Activated naive CD8-positive, alpha-beta T cell (primary cell): ENCODE data around the gene SPRED2.

Experiments used
- H3K27ac Mint-ChIP-seq: one replicate; pipeline ENCODE4 v1.8.0; 2021; ENCODE audit warnings: mixed read lengths
- H3K27me3 Mint-ChIP-seq: one replicate; pipeline ENCODE4 v1.8.0; 2021; ENCODE audit warnings: mixed read lengths
- H3K36me3 Mint-ChIP-seq: one replicate; pipeline ENCODE4 v1.8.0; 2021; ENCODE audit warnings: mixed read lengths
- H3K4me1 Mint-ChIP-seq: one replicate; pipeline ENCODE4 v1.8.0; 2021; ENCODE audit warnings: low read depth, mixed read lengths
- H3K4me3 Mint-ChIP-seq: one replicate; pipeline ENCODE4 v1.8.0; 2021; ENCODE audit warnings: mild to moderate bottlenecking, mixed read lengths
- H3K9me3 Mint-ChIP-seq: one replicate; pipeline ENCODE4 v1.8.0; 2021; ENCODE audit warnings: low read depth, mixed read lengths

The SPRED2 gene

DNA sequence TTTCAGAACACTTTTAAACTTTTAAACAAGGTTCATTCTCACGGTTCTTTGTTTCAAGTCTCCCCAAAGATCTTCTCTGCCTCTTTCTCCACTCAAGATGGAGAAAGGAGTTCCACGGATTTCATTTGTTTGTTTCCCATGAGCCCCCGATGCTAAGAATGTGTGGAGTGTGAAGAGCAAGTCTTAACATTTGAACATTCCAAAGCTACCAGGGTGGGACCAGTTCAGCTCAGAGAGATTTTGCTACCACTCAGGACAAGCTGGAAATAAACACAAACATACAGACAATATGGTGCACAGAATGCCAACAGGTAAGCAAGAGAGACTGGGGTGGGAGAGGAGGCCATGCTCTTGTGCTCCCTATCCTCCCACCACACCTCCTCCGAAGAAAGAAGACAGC lies 56.7 kb downstream of the SPRED2 start:
- H3K4me1 Mint-ChIP-seq = peaks cover 8% of the 10 kb centered on the region
- H3K4me3 Mint-ChIP-seq = no peak overlapping the region
- H3K9me3 Mint-ChIP-seq = no peaks in the 10 kb centered on the region
- H3K27me3 Mint-ChIP-seq = peaks cover 13% of the 10 kb centered on the region
- peaks cover 4% of the 10 kb centered on the region for H3K36me3 Mint-ChIP-seq
- no peak overlapping the region for H3K27ac Mint-ChIP-seq

DNA sequence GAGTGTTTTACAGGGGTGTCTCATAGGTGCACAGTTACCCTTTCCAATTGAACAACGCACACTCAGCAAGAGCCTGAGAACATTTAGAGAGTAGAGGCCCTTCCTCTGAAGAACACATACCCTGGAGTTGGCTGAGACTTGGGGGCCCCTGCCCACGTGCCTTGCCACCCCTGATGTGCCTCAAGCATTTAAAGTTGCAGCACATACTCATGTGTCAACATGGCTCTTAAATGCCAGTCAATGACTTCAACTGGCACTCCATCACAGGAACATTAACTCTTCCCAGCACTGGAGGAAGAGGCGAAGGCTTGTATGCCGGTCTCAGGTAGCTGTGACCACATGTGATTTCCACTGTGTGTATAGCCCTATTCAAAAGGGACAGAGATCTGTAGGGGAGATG lies 57.4 kb downstream of the SPRED2 start:
- H3K27ac Mint-ChIP-seq = no peak overlapping the region
- H3K4me3 Mint-ChIP-seq = no peak overlapping the region
- no peaks in the 10 kb centered on the region for H3K9me3 Mint-ChIP-seq
- H3K36me3 Mint-ChIP-seq = peaks cover 4% of the 10 kb centered on the region
- H3K27me3 Mint-ChIP-seq = peaks cover 13% of the 10 kb centered on the region
- H3K4me1 Mint-ChIP-seq = peaks cover 8% of the 10 kb centered on the region

DNA sequence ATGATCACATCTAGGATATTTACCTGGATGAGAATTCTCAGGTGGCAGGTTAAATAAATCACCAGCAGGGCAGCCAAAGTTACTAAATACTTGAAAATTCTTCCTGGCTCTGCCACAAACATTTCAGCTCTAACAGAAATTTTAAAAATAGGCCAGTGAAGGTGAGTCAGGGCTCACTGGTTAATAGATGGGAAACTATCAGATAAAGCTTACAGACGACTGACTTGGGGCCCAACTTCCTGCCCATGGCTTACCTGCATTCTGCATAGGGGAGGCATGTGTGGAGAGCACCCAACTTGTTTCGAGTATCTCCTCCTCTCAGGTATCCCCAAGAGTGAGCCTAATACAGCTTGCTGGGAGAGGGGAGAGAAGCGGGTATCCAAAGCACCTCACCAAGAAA lies 57.8 kb downstream of the SPRED2 start:
- Mint-ChIP-seq H3K9me3 (no peaks in the 10 kb centered on the region), H3K4me3 (no peak overlapping the region), H3K4me1 (peaks cover 8% of the 10 kb centered on the region), H3K27me3 (peaks cover 11% of the 10 kb centered on the region), H3K27ac (no peak overlapping the region), H3K36me3 (peaks cover 4% of the 10 kb centered on the region)

DNA sequence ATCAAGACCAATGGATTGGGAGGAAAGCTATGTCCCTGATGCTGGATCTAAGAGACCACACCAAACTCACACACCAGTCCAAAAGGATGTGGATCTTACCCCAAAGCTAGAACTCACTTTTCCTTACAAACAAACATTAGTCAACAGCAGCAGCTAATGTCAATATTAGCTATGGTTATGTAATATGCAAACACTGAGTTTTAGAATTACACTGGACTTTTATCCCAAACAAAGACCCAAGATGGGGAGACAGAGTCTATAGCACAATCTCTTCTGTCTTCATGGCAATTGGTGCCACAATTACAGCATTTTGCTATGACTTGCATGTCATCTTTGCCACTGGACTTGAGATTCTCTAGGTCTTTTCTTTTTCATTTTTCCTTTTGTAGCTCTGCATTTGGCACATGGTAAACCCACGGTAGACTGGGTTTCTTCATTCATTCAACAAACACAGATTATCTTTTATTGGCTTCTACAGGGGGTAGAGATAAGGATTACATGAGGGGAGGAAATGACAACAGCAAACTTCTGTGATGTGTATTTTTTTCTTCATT lies 59.0 kb downstream of the SPRED2 start:
- peaks cover 4% of the 10 kb centered on the region for H3K36me3 Mint-ChIP-seq
- H3K9me3 Mint-ChIP-seq = no peaks in the 10 kb centered on the region
- no peak overlapping the region for H3K27ac Mint-ChIP-seq
- peaks cover 8% of the 10 kb centered on the region for H3K4me1 Mint-ChIP-seq
- H3K4me3 Mint-ChIP-seq = no peak overlapping the region
- peaks cover 9% of the 10 kb centered on the region for H3K27me3 Mint-ChIP-seq

DNA sequence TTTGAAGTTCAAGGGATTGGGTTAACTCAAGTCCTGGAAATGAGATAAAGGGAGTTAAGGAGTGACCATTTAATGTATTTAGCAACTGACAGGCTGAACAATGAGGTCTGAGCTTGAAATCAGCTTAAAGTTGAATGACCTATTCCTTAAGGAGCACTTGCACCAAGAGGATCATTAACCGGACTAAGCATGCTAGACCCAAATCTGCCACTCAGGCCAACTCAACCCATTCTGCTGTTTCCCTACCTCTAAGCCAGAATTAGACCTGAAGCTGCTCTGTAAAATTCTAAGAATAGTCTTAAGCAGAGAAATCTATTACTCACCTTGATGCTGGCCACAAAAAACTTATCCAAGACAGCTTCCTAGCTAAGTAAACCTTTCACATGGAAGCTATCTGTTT lies 59.8 kb downstream of the SPRED2 start:
- Mint-ChIP-seq H3K36me3 (peaks cover 4% of the 10 kb centered on the region), H3K27ac (no peak overlapping the region), H3K4me3 (no peak overlapping the region), H3K9me3 (no peaks in the 10 kb centered on the region), H3K27me3 (peaks cover 9% of the 10 kb centered on the region), H3K4me1 (peaks cover 5% of the 10 kb centered on the region)

DNA sequence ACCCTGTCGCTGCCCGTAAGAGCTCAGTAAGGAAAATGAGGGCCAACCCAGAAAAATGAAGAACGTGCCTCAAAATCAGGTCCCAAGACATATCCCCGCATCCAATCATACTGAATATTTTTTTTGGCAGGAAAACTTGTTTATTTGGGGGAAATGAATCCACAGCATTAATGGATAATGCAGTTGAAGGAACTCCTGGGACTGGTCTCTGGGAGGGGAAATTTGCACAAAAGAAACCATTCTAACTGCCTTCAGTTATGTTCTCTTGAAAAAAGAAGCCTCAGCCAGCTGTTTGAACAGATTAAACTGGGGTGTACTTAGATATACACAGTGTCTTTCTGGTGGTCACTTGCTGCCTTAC lies 61.3 kb downstream of the SPRED2 start:
- no peak overlapping the region for H3K27ac Mint-ChIP-seq
- H3K27me3 Mint-ChIP-seq = peaks cover 9% of the 10 kb centered on the region
- H3K4me1 Mint-ChIP-seq = peaks cover 12% of the 10 kb centered on the region
- no peak overlapping the region for H3K4me3 Mint-ChIP-seq
- no peaks in the 10 kb centered on the region for H3K9me3 Mint-ChIP-seq
- H3K36me3 Mint-ChIP-seq = peaks cover 4% of the 10 kb centered on the region

DNA sequence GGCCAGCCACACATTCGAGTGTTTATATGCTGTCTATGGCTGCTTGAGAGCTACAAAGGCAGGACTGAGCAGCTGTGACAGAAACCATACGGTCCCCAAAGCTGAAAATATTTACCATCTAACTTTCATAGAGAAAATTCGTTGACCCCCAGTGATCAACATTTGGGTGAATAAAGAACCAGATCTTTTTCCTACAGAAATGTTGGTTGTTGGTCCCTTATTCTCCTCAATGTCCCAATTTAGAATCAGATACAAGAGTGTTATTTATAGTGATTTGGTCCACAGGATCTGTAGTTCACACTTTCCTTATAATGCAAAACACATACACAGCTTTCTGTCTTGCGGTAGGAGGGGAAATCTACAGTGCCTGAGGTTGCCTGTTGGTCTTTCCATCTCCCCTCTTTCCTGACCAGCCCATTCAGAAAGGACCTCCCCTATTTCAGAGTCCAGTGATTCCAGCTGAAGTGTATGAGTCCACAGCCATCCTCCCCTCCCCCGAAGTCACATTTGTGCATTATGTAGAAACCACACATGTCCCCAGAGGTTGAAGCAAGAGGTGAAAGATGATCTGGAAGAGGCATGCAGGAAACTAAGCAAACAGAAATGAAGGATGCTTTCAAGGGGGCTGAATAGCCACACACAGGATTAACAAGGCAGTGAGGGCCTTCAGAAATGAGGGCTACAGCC lies 61.9 kb downstream of the SPRED2 start:
- no peak overlapping the region for H3K4me3 Mint-ChIP-seq
- peaks cover 13% of the 10 kb centered on the region for H3K4me1 Mint-ChIP-seq
- H3K27me3 Mint-ChIP-seq = peaks cover 4% of the 10 kb centered on the region
- H3K27ac Mint-ChIP-seq = no peak overlapping the region
- H3K36me3 Mint-ChIP-seq = peaks cover 3% of the 10 kb centered on the region
- no peaks in the 10 kb centered on the region for H3K9me3 Mint-ChIP-seq

DNA sequence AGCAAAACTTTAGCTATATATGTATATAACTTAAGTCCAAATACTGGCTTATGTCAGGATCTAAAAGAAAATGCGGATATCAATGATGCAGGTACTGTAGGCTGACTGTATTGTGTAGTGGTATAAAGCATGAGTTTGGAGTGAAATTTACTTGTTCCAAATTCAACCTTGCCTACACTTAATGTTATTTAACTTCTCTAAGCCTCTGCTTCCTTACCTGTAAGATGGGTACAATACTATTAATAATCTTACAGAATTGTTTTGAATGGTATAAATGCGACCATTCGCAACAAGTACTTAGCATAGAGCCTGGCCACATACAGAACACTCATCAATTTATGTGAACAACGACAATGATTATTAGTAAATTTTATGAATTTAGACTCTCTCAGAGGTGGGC lies 62.4 kb downstream of the SPRED2 start:
- no peaks in the 10 kb centered on the region for H3K27me3 Mint-ChIP-seq
- peaks cover 13% of the 10 kb centered on the region for H3K4me1 Mint-ChIP-seq
- H3K36me3 Mint-ChIP-seq = peaks cover 2% of the 10 kb centered on the region
- H3K27ac Mint-ChIP-seq = no peak overlapping the region
- H3K4me3 Mint-ChIP-seq = no peak overlapping the region
- H3K9me3 Mint-ChIP-seq = no peaks in the 10 kb centered on the region

DNA sequence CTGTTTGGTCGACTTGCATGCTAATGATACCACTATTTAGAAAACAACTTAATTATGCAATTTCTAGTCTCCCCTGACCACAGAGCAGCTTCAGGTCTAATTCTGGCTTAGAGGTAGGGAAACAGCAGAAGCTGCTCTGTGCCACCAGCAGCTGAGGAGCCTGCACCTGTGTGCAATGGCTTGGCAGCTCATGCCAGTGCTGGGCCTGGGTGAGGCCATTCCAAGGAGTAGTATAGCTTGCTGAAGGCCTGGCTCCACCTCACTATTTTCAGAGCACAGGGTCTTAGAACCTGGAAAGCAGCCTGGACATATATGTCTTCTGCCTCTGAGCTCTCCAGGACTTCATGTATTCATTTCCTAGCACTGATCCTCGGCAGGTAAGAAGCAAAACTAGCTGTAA lies 62.8 kb downstream of the SPRED2 start:
- Mint-ChIP-seq H3K9me3 (no peaks in the 10 kb centered on the region), H3K27ac (no peak overlapping the region), H3K27me3 (no peaks in the 10 kb centered on the region), H3K36me3 (peaks cover 2% of the 10 kb centered on the region), H3K4me3 (no peak overlapping the region), H3K4me1 (peaks cover 11% of the 10 kb centered on the region)

DNA sequence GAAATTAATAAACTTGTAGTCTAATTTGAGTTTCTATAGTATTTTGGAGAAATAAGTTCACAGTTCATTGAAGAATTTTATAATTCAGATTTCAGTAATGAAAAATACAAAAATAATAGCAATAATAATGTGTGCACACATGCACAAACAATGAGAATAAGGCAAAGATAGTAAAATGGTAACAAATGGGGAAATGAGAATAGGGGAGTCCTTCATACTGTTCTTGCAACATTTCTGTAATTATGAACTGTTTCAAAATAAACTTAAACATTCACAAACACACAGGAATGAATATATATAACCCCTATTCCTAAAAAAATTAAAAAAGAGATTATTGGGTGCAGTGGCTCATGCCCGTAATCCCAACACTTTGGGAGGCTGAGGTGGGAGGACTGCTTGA lies 63.9 kb downstream of the SPRED2 start:
- no peaks in the 10 kb centered on the region for H3K27me3 Mint-ChIP-seq
- H3K4me1 Mint-ChIP-seq = peaks cover 9% of the 10 kb centered on the region

DNA sequence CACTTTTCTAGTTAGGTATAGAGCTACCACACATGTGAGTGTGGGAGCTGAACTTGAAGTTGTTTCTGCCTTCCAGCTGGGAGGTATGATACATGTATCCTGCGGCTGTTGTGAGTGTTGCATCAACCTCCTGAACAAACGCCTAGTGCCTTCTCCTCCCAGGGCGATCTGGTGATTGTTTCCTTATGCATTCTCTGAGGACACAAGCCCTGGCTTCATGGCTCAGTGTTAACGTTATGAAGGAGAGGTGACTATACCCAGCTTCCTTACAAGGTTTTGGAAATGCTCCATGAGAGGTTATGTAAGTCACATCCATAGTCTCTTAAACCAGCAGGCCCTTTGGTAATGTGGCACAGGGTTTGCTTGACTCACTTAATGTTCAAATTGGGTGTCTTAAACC lies 64.9 kb downstream of the SPRED2 start:
- no peak overlapping the region for H3K4me3 Mint-ChIP-seq
- no peaks in the 10 kb centered on the region for H3K27me3 Mint-ChIP-seq
- peaks cover 9% of the 10 kb centered on the region for H3K4me1 Mint-ChIP-seq
- H3K36me3 Mint-ChIP-seq = peaks cover 2% of the 10 kb centered on the region
- H3K9me3 Mint-ChIP-seq = no peaks in the 10 kb centered on the region
- H3K27ac Mint-ChIP-seq = no peak overlapping the region

More for the DNA sequence above, 63.9 kb downstream of the SPRED2 start:
- Mint-ChIP-seq H3K27ac (no peak overlapping the region), H3K4me3 (no peak overlapping the region), H3K9me3 (no peaks in the 10 kb centered on the region), H3K36me3 (peaks cover 2% of the 10 kb centered on the region)

DNA sequence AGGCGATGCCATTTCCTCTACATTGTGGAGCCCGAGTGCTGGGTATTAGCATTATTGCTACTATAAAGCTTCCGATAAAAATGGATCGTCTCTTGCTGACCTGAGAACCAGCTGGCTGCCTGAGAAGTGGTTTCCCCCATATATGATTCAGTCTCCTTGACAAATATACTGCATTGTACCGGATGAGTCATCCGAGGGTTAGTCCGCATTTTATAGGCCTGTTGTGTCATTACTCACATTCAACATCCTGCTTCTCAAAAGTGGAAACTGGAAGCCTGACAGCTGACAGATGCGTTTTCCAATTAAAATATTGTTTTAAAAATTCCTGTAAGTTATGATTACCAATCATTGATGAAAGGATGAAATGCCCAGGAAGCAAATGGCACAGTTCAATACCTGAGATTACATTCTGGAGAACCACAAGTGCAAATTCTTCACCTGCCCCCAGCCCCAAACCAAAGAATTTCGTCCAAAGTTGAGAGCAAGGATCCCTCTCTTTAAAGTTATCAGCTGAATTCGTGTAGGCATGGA lies 65.7 kb downstream of the SPRED2 start:
- H3K27me3 Mint-ChIP-seq = no peaks in the 10 kb centered on the region
- peaks cover 2% of the 10 kb centered on the region for H3K36me3 Mint-ChIP-seq
- H3K27ac Mint-ChIP-seq = no peak overlapping the region
- no peak overlapping the region for H3K4me3 Mint-ChIP-seq
- no peaks in the 10 kb centered on the region for H3K9me3 Mint-ChIP-seq
- peaks cover 11% of the 10 kb centered on the region for H3K4me1 Mint-ChIP-seq

DNA sequence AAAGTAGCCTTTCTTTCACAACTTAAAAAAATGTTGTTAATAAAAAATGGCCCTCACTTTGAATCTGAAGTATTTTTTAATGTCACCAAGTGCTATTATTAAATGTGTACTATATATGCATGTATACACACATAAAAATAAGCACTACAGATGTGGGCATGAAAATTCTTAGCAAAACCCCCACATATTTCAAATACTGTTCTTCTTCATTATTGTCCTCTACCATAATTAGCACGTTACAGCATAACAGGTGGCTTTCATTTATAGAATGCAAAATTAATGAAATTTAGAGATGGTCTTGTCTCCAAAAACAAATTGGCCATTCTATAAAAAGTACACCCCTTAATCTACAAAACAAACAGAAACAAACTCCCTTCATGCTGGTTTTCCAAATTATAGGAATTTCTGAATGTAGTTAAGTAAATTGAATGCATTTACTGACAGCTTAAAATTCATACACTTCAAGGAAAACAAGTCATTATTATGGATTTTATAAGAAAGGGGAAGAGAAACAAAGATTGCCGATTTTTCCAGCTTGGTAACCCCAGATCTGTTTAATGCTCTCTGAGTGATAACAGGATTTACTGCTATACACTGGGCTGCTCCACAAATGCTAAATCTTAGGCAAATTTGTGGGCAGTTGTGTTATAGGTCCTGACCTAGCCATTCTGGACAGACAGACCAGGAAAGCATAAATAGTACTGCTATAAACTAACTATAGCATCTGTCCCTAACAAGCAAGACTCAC lies 67.2 kb downstream of the SPRED2 start:
- peaks cover 18% of the 10 kb centered on the region for H3K4me1 Mint-ChIP-seq
- H3K36me3 Mint-ChIP-seq = no peaks in the 10 kb centered on the region
- H3K27ac Mint-ChIP-seq = no peak overlapping the region
- no peaks in the 10 kb centered on the region for H3K9me3 Mint-ChIP-seq
- no peak overlapping the region for H3K4me3 Mint-ChIP-seq
- no peaks in the 10 kb centered on the region for H3K27me3 Mint-ChIP-seq

DNA sequence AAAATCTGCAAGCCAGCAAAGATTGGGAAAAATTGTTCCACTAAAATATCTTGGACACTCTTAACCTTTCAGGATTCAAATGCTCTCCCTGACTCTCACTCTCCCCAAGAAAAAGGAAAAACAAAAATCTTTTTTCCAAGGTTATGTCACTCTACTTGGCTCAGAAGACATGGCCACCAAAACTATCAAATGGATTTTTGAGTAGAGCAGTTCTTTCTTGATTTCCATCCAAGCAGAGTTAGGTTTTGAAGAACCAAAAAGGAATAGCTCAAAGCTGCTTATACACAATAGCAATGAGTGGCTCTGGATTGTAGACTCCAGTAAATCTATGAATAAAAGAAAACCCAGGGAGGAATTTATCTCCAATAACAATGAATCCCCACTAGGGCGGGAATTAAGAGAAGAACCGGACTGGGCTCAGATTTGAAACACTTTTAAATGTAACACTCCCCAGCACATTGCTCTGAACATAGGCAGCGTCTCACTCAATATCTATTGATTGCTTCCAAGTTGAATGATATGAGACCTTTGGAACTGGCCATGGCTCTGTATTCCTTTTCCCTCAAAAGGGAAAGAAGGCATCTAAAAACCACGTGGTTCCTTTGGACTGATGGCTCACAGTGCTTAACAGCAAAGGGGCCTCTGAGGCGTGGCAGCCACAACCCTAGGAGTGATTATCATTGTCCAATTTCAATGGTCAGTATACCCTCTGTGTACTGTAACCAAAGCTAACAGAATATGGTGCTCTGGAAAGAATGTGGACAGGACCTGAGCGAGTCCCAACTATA lies 68.3 kb downstream of the SPRED2 start:
- no peaks in the 10 kb centered on the region for H3K36me3 Mint-ChIP-seq
- H3K27ac Mint-ChIP-seq = no peak overlapping the region
- H3K27me3 Mint-ChIP-seq = no peaks in the 10 kb centered on the region
- H3K9me3 Mint-ChIP-seq = no peaks in the 10 kb centered on the region
- H3K4me3 Mint-ChIP-seq = no peak overlapping the region
- H3K4me1 Mint-ChIP-seq = peaks cover 18% of the 10 kb centered on the region

DNA sequence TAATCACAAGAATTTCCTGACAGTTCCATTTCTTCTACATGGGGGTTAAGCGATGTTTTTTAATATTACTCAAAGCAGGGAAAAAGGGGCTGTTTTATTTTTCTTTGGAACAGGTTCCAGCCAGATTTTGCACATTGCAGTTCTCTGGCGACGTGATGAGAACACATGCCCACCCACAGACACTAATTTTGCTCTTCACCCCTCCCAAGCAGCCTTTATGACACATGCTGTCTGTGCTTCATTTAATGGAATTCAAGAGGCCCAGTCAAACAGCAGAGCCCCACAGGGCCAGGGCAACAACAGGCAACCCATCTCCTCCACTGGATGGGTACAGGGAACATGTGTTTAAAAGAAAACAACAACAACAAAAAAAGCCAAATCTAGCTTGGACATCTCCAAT lies 70.8 kb downstream of the SPRED2 start:
- H3K9me3 Mint-ChIP-seq = no peaks in the 10 kb centered on the region
- H3K4me3 Mint-ChIP-seq = no peak overlapping the region
- H3K36me3 Mint-ChIP-seq = no peaks in the 10 kb centered on the region
- H3K4me1 Mint-ChIP-seq = peaks cover 26% of the 10 kb centered on the region
- no peak overlapping the region for H3K27ac Mint-ChIP-seq
- H3K27me3 Mint-ChIP-seq = no peaks in the 10 kb centered on the region
